ENCODE data around the gene SH3GL3.

The SH3GL3 gene

DNA sequence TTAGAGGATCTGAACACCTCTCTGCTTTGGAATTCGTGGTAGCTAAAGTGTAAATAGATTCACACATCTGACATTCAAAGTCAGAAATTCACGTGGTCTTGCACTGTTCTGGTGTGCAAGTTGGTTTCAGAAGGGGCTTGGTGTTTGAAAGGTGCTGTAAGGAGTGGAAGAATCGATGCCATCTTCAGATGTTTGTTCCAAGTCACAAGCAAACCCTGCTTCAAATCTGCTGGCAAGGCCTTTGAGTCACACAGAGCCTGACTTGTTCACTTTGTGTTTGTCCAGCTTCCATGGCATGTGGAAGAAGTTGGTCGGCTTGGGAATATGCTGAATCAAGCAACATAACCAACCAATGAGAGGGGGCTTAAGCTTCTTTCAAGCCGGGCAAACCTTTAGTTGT lies 44.3 kb downstream of the SH3GL3 start:
- DNase-seq = no peak
- intact Hi-C loops (cut with DNase I) = no loop called here

DNA sequence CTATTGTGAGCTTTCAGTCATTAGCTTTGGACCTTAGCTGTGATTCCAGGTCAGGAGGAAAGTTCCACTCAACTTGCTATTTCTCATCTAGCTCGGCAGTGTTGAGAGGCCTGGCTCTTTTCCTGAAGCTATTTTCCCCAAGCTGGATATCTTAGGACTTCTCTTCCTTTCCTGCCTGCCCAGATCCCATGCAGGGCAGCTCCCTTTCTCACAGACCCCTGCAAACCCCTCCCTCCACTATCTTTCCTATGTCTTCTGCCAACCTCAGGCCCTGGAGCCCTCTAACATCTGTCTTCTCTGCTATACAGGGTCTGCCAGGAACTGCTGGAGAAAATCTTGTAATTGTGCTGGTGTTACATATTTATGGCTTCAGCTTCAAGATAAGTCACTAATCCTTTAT lies 49.6 kb downstream of the SH3GL3 start:
- DNase-seq = no peak
- intact Hi-C loops (cut with DNase I) = no loop called here

- intact Hi-C loops (cut with DNase I) = no loop called here
- no peak for DNase-seq
These were observed 51.2 kb downstream of the SH3GL3 start for GRCh38 chr15:83498374-83498773.

- intact Hi-C loops (cut with DNase I) = no loop called here
These were observed 51.7 kb downstream of the SH3GL3 start for GRCh38 chr15:83498801-83499200.

DNA sequence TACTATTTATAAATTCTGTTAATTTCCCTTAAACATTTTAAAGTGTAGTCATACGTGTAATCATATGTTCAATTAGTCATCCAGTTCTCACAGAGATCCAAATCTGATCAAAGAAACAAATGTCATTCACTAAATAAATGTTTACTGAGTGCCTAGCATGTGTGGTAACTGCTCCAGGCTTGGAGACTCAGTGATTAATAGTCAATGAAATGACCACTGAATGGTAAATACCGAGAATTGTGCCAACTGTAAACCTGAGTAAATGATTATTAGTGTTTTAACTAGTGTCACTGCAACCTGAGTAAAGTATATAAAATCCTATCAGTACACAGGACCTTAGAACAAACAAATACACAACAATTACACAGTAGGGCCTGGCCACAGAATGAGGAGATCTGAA lies 52.3 kb downstream of the SH3GL3 start:
- no peak for DNase-seq
- intact Hi-C loops (cut with DNase I) = no loop called here

More at GRCh38 chr15:83498801-83499200, 51.7 kb downstream of the SH3GL3 start:
- no peak for DNase-seq

DNA sequence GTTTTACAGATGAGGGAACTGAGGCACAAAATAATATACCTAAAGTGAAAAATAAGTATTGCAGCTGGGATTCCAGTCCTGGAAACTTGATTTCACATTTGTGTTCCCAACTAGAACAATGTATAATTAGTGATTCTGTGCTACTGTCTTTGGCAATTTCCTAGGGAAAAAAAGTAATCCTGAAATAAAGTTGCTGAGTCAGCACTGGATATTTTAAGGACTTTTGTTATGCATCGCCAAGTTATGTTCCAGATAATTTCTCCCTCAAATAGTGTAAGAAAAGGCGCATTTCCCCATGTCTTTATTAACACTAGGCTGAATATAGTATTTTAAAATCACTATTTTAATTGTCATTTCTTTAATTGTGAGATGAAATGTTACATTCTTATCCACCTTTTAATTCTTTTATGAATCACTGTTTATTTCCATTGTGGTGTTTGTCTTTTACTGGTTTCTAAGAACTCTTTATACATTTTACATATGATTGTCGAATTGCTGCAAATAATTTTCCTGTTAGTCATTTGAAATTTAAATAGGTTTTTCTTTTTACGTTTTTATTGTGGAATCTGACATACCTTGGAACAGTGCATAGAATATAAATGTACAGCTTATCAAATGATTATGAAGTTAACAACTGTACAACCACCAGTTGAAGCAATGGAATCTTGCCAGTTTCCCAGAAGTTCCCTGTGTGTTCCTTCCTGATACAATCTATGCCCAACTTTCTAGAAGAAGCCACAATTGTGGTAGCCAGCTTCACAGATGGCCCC lies 56.6 kb downstream of the SH3GL3 start:
- intact Hi-C loops (cut with DNase I) = no loop called here
- no peak for DNase-seq

DNA sequence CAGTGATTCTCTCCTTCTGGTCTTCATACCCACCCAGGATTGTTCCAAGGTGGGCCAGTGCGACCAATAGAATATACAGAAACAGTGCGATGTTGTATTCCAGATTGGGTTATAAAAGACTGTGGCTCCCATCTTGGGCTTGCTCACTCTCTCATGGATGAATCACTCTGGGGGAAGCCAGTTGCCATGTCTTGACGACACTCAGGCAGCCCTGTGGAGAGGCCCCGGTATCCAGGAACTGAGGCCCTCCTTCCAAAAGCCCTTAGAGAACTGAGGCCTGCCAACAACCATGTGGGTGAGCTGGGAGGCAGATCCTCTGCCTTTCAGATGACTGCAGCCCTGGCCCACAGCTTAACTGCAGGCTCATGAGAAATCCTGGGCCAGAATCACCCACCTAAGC lies 57.2 kb downstream of the SH3GL3 start:
- DNase-seq = no peak
- intact Hi-C loops (cut with DNase I) = no loop called here

GRCh38 chr15:83510001-83510400 lies 62.9 kb downstream of the SH3GL3 start:
- no peak for DNase-seq
- intact Hi-C loops (cut with DNase I) = no loop called here

GRCh38 chr15:83512459-83512858 lies 65.3 kb downstream of the SH3GL3 start:
- DNase-seq = peak in 4 of 42 donors; percentile 14 to 55 (median 28)
- intact Hi-C loops (cut with DNase I) = no loop called here

- intact Hi-C loops (cut with DNase I) = no loop called here
These were observed 67.4 kb downstream of the SH3GL3 start for GRCh38 chr15:83514584-83514983.

DNA sequence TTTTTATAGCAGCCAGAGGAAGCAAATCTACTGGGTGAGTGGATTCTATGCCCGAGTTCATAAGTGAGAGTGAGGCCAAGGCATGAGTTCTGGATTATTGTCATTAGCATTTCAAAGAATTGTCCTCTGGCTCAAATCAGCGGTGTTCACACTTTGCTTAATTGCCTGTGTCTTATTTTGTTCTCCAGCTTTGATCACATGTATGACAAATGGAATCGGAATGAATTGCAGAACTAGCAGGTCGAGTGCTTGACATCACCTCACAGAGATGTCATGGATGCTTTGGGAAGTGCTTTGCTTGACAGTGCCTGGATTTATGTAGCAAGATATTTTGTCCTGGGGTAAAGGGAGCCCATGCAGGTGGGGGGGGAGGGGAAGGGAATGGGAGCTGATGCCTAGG lies 68.0 kb downstream of the SH3GL3 start:
- intact Hi-C loops (cut with DNase I) = no loop called here
- no peak for DNase-seq

More at GRCh38 chr15:83514584-83514983, 67.4 kb downstream of the SH3GL3 start:
- DNase-seq = no peak

GRCh38 chr15:83516935-83517334 lies 69.8 kb downstream of the SH3GL3 start:
- DNase-seq = no peak
- intact Hi-C loops (cut with DNase I) = no loop called here

- intact Hi-C loops (cut with DNase I) = no loop called here
- no peak for DNase-seq
These were observed 79.2 kb downstream of the SH3GL3 start for GRCh38 chr15:83526319-83526718.

DNA sequence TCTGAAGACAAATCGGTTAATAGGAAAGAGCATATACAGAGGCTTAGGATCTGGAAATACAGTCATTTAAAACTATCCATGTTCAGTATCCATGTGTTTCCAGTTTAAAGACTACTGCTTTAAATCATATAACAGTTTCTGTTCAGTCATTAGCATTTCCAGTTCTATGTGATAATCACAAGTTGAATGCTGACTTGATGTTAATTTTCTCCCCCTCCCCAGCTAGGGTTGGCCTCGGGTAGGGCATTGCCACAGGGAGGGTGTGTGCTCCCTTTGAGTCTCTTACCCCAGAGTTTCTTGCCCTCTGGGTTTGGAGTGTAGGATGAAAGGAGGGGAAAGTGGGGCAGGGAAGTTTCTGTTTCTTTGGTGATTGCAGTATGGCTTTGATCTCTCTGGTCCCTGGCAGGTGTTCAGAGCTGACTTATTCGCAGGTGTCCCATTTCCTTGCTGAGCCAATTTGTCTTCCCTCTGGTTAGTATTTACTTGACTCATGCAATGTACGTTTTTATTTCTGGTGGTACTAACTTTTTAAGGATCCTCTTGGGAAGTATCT lies 86.3 kb downstream of the SH3GL3 start:
- intact Hi-C loops (cut with DNase I) = no loop called here
- no peak for DNase-seq

GRCh38 chr15:83537606-83538005 lies 90.5 kb downstream of the SH3GL3 start:
- DNase-seq = no peak
- intact Hi-C loops (cut with DNase I) = no loop called here

GRCh38 chr15:83538682-83539081 lies 91.5 kb downstream of the SH3GL3 start:
- intact Hi-C loops (cut with DNase I) = no loop called here
- no peak for DNase-seq

DNA sequence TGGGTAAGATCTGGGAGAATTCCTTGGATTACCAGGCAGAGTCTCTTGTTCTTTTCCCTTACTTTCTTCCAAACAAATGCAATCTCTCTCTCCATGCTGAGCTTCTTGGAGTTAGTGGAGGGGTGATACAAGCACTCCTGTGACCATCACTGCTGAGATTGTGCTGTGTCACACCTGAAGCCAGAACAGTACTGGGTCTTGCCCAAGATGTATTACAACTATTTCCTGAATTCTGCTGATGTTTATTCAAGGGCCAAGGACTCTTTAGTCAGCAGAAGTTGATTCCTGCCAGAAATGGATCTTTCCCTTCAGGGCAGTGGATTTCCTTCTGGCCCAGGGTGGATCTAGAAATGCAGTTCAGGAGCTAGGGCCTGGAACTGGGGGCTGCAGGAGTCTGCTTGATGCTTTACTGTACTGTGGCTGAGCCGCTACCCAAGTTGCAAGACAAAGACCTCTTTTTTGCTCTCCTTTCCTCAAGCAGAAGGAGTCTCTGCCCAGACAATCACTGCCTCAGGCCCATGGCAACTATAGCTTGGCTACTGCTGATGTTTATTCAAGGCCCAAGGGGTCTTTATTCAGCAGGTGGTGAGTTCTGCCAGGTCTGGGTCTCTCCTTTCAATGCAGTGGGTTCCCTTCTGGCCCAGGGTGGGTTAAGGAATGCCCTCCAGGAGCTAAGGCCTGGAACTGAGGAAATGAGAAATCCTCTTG lies 98.8 kb downstream of the SH3GL3 start:
- intact Hi-C loops (cut with DNase I) = no loop called here
- no peak for DNase-seq

GRCh38 chr15:83546512-83546888 lies 99.4 kb downstream of the SH3GL3 start:
- intact Hi-C loops (cut with DNase I) = no loop called here

DNA sequence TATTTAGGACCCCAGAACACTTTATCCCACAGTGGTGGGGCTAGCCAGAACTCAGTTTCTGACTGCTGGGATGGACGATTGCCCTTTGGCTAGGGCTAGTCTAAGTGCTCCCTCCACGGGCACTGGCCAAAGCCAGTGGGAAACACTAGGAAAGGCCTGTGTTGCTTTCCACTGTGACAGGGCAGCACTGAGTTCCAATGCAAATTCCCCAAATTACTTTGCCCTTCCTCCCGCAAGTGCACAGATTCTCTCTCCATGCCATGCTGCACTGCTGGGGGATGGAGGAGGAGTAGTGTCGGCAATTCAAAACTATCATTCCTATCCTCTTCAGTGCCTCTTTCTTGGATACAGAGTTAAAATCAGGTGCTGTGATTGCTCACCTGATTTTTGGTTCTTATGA lies 100.0 kb downstream of the SH3GL3 start:
- no peak for DNase-seq
- intact Hi-C loops (cut with DNase I) = no loop called here

More at GRCh38 chr15:83546512-83546888, 99.4 kb downstream of the SH3GL3 start:
- no peak for DNase-seq

DNA sequence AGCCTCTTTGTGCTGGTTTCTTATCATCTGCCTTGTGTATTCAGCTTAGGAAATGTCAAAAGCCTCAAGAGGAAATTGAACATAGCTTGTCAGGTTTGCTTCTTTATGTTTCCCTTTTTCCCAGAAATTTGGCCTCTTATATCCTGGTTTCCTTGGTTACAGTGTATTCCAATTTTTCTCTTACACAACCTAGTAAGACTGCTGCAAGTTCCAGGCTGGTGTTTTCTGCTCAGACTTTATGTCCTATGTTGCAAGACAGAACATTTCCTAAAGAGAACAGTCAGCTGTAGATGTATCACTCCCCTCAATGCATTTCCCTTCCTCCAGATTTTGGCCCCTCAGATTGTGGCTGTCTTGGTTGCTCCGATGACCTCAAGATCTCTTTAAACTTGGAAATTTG lies 102.5 kb downstream of the SH3GL3 start:
- peak in 1 of 42 donors; percentile 37 for DNase-seq
- intact Hi-C loops (cut with DNase I) = no loop called here

- intact Hi-C loops (cut with DNase I) = no loop called here
These were observed 107.4 kb downstream of the SH3GL3 start for GRCh38 chr15:83554558-83554957.

More at GRCh38 chr15:83554558-83554957, 107.4 kb downstream of the SH3GL3 start:
- no peak for DNase-seq
